ENCODE measurements around the gene SETDB1.

DNA sequence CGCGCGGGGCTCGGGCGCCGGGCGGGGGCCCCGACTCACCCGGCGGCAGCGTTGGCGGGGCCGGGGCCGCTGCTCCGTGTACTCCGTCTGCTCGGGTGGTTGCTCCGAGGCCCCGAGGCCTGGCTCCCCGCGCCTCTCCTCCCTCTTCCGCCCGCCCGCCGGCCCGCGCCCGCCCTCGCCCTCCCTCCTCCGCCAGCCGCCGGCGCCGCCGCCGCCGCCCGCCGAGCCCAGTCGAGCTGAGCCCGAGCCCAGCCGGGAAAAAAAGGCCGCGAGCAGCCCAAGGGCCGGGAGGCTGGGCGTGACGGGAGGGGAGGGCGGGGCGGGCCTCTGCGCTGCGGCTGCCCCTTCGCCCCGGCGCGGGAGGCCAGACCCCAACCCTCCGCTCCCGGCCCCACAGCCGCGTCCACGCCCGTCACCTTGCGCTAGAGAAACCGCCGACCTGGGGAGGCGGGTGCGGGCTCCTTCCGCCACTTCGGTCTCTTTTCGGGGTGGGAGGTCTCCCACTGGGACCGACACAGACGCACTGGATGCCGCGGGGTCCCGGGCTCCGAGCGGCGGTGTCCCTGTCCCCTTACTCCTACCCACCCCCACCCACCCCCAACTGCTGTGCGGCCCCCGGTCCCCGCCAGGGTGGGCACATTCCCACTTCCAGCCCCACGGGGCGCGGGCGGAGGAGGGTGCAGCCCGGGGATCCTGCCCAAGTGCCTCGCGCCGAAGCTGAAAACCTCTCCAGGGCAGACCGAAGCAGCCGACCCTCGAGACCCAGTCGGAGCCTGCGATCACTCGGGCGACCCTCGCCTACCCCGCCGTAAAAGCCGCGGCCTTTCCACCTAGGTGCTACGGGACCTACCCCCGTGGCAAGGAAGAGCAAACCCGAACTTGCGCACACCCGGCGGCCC is 48.7 kb downstream of the SETDB1 start, which contains the start of gene CERS2:
- no peak for TF ChIP-seq EP300 (IDR thresholded peaks at IDR 0.05)
- TF ChIP-seq, protein P1, sequence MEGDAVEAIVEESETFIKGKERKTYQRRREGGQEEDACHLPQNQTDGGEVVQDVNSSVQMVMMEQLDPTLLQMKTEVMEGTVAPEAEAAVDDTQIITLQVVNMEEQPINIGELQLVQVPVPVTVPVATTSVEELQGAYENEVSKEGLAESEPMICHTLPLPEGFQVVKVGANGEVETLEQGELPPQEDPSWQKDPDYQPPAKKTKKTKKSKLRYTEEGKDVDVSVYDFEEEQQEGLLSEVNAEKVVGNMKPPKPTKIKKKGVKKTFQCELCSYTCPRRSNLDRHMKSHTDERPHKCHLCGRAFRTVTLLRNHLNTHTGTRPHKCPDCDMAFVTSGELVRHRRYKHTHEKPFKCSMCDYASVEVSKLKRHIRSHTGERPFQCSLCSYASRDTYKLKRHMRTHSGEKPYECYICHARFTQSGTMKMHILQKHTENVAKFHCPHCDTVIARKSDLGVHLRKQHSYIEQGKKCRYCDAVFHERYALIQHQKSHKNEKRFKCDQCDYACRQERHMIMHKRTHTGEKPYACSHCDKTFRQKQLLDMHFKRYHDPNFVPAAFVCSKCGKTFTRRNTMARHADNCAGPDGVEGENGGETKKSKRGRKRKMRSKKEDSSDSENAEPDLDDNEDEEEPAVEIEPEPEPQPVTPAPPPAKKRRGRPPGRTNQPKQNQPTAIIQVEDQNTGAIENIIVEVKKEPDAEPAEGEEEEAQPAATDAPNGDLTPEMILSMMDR (IDR thresholded peaks at IDR 0.05): no peak
- TF ChIP-seq POLR2A (IDR thresholded peaks at IDR 0.05): no peak

All from sigmoid colon (tissue), 4 donors.